Endodermal cell (in vitro differentiated cells): Measurements from ENCODE around the gene COL13A1. TPM values are rescaled to one million over a fixed set of nuclear protein-coding genes. Genes with fewer than 3 reads are reported as not detected.

Source experiments
- DNase-seq: peaks from one replicate; pipeline ENCODE4 v3.0.0-alpha.2; 2017
- H3K27ac ChIP-seq: 2 replicates; pipeline ENCODE4 v1.5.1; 2013; ENCODE audit warnings: mild to moderate bottlenecking, low read depth, low read length, moderate library complexity
- H3K27me3 ChIP-seq: 2 replicates; pipeline ENCODE4 v1.6.1; 2013; ENCODE audit warnings: mild to moderate bottlenecking, low read length, moderate library complexity; ENCODE audit not compliant: insufficient read depth, control insufficient read depth, poor library complexity, severe bottlenecking
- H3K36me3 ChIP-seq: 2 replicates; pipeline ENCODE4 v1.7.0; 2013; ENCODE audit warnings: mild to moderate bottlenecking, low read length, moderate library complexity; ENCODE audit not compliant: control insufficient read depth, insufficient read depth
- H3K4me1 ChIP-seq: one replicate; pipeline ENCODE4 v1.7.0; 2013; ENCODE audit warnings: low read length; ENCODE audit not compliant: control insufficient read depth, insufficient read depth
- H3K4me3 ChIP-seq: 2 replicates; pipeline ENCODE4 v1.5.1; 2013; ENCODE audit warnings: mild to moderate bottlenecking, low read length, moderate library complexity
- H3K9ac ChIP-seq: 2 replicates; pipeline ENCODE4 v1.6.1; 2013; ENCODE audit warnings: mild to moderate bottlenecking, low read length, moderate library complexity; ENCODE audit not compliant: poor library complexity, severe bottlenecking; ENCODE audit errors: extremely low read depth
- H3K9me3 ChIP-seq: 2 replicates; pipeline ENCODE4 v1.6.1; 2013; ENCODE audit warnings: mild to moderate bottlenecking, low read length, moderate library complexity; ENCODE audit not compliant: control insufficient read depth
- H3K27ac Mint-ChIP-seq: 2 replicates; pipeline ENCODE4 v1.8.0; 2020; ENCODE audit warnings: mixed read lengths
- H3K27me3 Mint-ChIP-seq: 2 replicates; pipeline ENCODE4 v1.8.0; 2021; ENCODE audit warnings: mild to moderate bottlenecking, mixed read lengths; ENCODE audit not compliant: insufficient read depth
- H3K36me3 Mint-ChIP-seq: 2 replicates; pipeline ENCODE4 v1.8.0; 2020; ENCODE audit warnings: low read depth, mixed read lengths
- H3K4me1 Mint-ChIP-seq: 2 replicates; pipeline ENCODE4 v1.8.0; 2020; ENCODE audit warnings: mixed read lengths
- H3K4me3 Mint-ChIP-seq: 2 replicates; pipeline ENCODE4 v1.8.0; 2020; ENCODE audit warnings: mild to moderate bottlenecking, moderate library complexity, mixed read lengths
- H3K9me3 Mint-ChIP-seq: 2 replicates; pipeline ENCODE4 v1.8.0; 2020; ENCODE audit warnings: mild to moderate bottlenecking, mixed read lengths
- CTCF ChIP-seq: fragments of 200-600 bp; sonication (generic); conservative IDR thresholded peaks from 2 replicates; pipeline ENCODE4 v1.5.0; 2021; ENCODE audit warnings: antibody characterized with exemption, mild to moderate bottlenecking
- WGBS, 2 experiments: methylation state at CpG; one replicate each; pipeline versions ENCODE4 v1.1.5 to v1.1.7; 2013; ENCODE audit warnings: missing lambda C conversion rate in 2 of 2, mixed read lengths in 1 of 2; ENCODE audit not compliant: insufficient coverage in 1 of 2, insufficient read length in 1 of 2; 5-methylcytosine and 5-hydroxymethylcytosine counted together
- total RNA-seq, 2 donors: library from RNA; stranded (reverse); fragmentation: NEBNext Ultra II Directional in 1 of 2; extraction: Animal tissue kit (Norgen Biotek cat#: 25700) in 1 of 2; gene quantifications; 2 replicates in 1 of 2; 3 replicates in 1 of 2; pipeline ENCODE4 v1.2.1, GENCODE V29; 2021

The COL13A1 gene
- total RNA-seq, 2 donors from 2014 or later: 15.9 to 20.7 TPM

DNA sequence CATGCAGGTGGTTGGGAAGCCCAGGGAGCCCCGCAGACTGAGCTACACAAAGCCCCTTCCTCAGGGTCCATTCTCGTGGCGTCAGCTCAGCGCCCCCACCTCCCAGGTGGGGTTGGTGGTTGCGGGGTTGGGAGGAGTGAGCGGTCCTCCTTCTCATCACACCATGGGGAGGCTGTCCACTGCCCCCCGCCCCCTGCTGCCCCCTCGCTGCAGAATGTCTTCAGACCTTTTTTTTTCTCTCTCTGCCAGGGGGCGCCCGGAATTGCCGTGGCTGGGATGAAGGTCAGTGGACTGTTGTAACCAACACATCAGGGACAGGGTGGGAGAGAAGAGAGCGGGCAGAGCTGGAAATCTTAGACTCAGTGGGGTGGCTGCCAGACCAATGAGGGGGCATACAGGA lies 116.3 kb downstream of the COL13A1 start:
- peaks cover 2% of the 10 kb centered on the region for H3K4me1 Mint-ChIP-seq
- H3K27ac ChIP-seq: no peak overlapping the region
- H3K4me3 Mint-ChIP-seq: no peak overlapping the region
- peaks cover 6% of the 10 kb centered on the region for H3K36me3 Mint-ChIP-seq
- H3K27me3 Mint-ChIP-seq: peaks cover 6% of the 10 kb centered on the region
- no peak overlapping the region for H3K9ac ChIP-seq
- peak; percentile 25 for TF ChIP-seq CTCF
- no peaks in the 10 kb centered on the region for H3K4me1 ChIP-seq
- no peaks in the 10 kb centered on the region for H3K9me3 ChIP-seq
- no peak overlapping the region for H3K4me3 ChIP-seq
- WGBS, 2 experiments: 40 to 65% methylated on average over 1 to 12 of the region's 12 CpGs
- no peaks in the 10 kb centered on the region for H3K27me3 ChIP-seq
- H3K9me3 Mint-ChIP-seq: no peaks in the 10 kb centered on the region
- no peaks in the 10 kb centered on the region for H3K36me3 ChIP-seq
- H3K27ac Mint-ChIP-seq: no peak overlapping the region
- DNase-seq: no peak

GRCh38 chr10:69919250-69919649 lies 117.5 kb downstream of the COL13A1 start:
- Mint-ChIP-seq H3K27ac (no peak overlapping the region), H3K27me3 (peaks cover 7% of the 10 kb centered on the region), H3K9me3 (no peaks in the 10 kb centered on the region), H3K4me3 (no peak overlapping the region), H3K4me1 (peaks cover 3% of the 10 kb centered on the region), H3K36me3 (peaks cover 6% of the 10 kb centered on the region)
- Histone ChIP-seq H3K4me1 (no peaks in the 10 kb centered on the region), H3K9me3 (no peaks in the 10 kb centered on the region), H3K4me3 (no peak overlapping the region), H3K36me3 (no peaks in the 10 kb centered on the region), H3K27ac (no peak overlapping the region), H3K27me3 (no peaks in the 10 kb centered on the region), H3K9ac (no peak overlapping the region)
- no peak for TF ChIP-seq CTCF
- no peak for DNase-seq
- WGBS, 2 experiments: 52 to 83% methylated on average over 1 of the region's 1 CpG

DNA sequence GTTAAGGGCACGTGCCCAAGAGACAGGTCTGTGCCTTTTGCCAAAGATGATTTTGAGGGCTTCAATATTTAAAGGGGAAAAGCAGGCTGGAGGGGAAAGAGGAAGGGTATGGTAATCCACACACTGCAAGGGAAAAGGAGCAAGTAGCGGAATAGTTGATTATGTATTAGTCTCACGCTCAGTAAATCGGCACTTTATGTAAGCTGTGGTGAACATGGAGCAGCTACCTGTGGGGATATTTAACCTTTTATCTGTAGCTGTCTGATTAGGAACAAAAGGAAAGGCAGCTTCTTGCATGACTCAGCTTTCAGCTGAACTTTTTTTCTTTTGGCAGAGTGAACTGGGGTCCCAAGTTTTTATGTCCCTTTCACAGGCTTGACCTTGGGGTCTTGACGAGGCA lies 123.4 kb downstream of the COL13A1 start:
- no peak overlapping the region for H3K9ac ChIP-seq
- peaks cover 6% of the 10 kb centered on the region for H3K9me3 ChIP-seq
- no peaks in the 10 kb centered on the region for H3K36me3 ChIP-seq
- H3K4me3 ChIP-seq: peak overlapping the region; percentile 11
- H3K4me3 Mint-ChIP-seq: no peak overlapping the region
- H3K27me3 ChIP-seq: no peaks in the 10 kb centered on the region
- peak overlapping the region; percentile 74 for H3K27ac Mint-ChIP-seq
- 81 to 86% methylated on average over 5 of the region's 5 CpGs for WGBS, 2 experiments
- peaks cover 18% of the 10 kb centered on the region for H3K4me1 Mint-ChIP-seq
- no peak for DNase-seq
- H3K27ac ChIP-seq: no peak overlapping the region
- H3K27me3 Mint-ChIP-seq: peaks cover 1% of the 10 kb centered on the region
- peaks cover 9% of the 10 kb centered on the region for H3K4me1 ChIP-seq
- TF ChIP-seq CTCF: no peak
- H3K36me3 Mint-ChIP-seq: peaks cover 10% of the 10 kb centered on the region
- H3K9me3 Mint-ChIP-seq: peaks cover 6% of the 10 kb centered on the region
